Measurements from ENCODE around the gene TMEM135. TPM values are rescaled to one million over a fixed set of nuclear protein-coding genes. Genes with fewer than 3 reads are reported as not detected.

The TMEM135 gene
- total RNA-seq, 4 donors from 2014 or later: 17.2 to 69.6 (median 33.0) TPM

- no peak for DNase-seq
- 12% methylated on average over 9 of the region's 9 CpGs for WGBS, 2 donors
- Histone ChIP-seq H3K4me1 (peaks cover 23 to 25% of the 10 kb centered on the region in 2 donors), H3K27ac (peak overlapping the region; percentile 72 to 98 (median 94)), H3K9me3 (no peaks in the 10 kb centered on the region), H3K27me3 (no peaks in the 10 kb centered on the region), H3K36me3 (peaks cover 4 to 7% of the 10 kb centered on the region in 2 donors), H3K4me3 (replicated peaks in 1 of 3) (peak overlapping the region; percentile 68 to 100 (median 70))
- TF ChIP-seq CTCF (IDR thresholded peaks at IDR 0.05) (no peak), POLR2A (IDR thresholded peaks at IDR 0.05) (no peak)
- intact Hi-C loops (cut with DNase I): loop anchor here (5.0 kb wide), 1 partner anchor 81 kb away; the partner anchor contains the start of gene FZD4
Observed at GRCh38 chr11:87038235-87038977, 672 bp downstream of the TMEM135 start.

GRCh38 chr11:87039371-87039770 lies 1.6 kb downstream of the TMEM135 start:
- TF ChIP-seq POLR2A (IDR thresholded peaks at IDR 0.05) (no peak), CTCF (IDR thresholded peaks at IDR 0.05) (no peak)
- peaks cover 25 to 27% of the 10 kb centered on the region in 2 donors for H3K4me1 ChIP-seq
- H3K27me3 ChIP-seq: no peaks in the 10 kb centered on the region
- intact Hi-C loops (cut with DNase I): loop anchor here (5.0 kb wide), 1 partner anchor 82 kb away; the partner anchor contains the start of gene FZD4
- no peaks in the 10 kb centered on the region for H3K9me3 ChIP-seq
- H3K27ac ChIP-seq: peak overlapping the region in 2 of 3 donors; percentile 94 to 98
- H3K36me3 ChIP-seq: peaks cover 6 to 10% of the 10 kb centered on the region in 2 donors
- 47 to 48% methylated on average over 3 of the region's 3 CpGs for WGBS, 2 donors
- DNase-seq: peak in 1 of 2 donors; percentile 8
- peak overlapping the region in 1 of 3 donors; percentile 70 for H3K4me3 ChIP-seq (replicated peaks in 1 of 3)

- no peak for DNase-seq
- Histone ChIP-seq H3K4me3 (replicated peaks in 1 of 3) (no peak overlapping the region), H3K27me3 (no peaks in the 10 kb centered on the region), H3K36me3 (peaks cover 6 to 10% of the 10 kb centered on the region in 2 donors), H3K4me1 (peaks cover 17 to 20% of the 10 kb centered on the region in 2 donors), H3K9me3 (no peaks in the 10 kb centered on the region), H3K27ac (no peak overlapping the region)
- TF ChIP-seq CTCF (IDR thresholded peaks at IDR 0.05) (no peak), POLR2A (IDR thresholded peaks at IDR 0.05) (no peak)
- intact Hi-C loops (cut with DNase I): no loop called here
- WGBS, 2 donors: 79 to 82% methylated on average over 1 of the region's 1 CpG
Observed at GRCh38 chr11:87043894-87044293, 6.2 kb downstream of the TMEM135 start.

- H3K4me3 ChIP-seq (replicated peaks in 1 of 3): no peak overlapping the region
- H3K9me3 ChIP-seq: no peaks in the 10 kb centered on the region
- intact Hi-C loops (cut with DNase I): no loop called here
- no peaks in the 10 kb centered on the region for H3K27me3 ChIP-seq
- WGBS, 2 donors: 97 to 100% methylated on average over 2 of the region's 2 CpGs
- H3K36me3 ChIP-seq: peaks cover 6 to 10% of the 10 kb centered on the region in 2 donors
- no peak overlapping the region for H3K27ac ChIP-seq
- TF ChIP-seq CTCF (IDR thresholded peaks at IDR 0.05) (no peak), POLR2A (IDR thresholded peaks at IDR 0.05) (no peak)
- no peak for DNase-seq
- peaks cover 0 to 5% of the 10 kb centered on the region in 2 donors for H3K4me1 ChIP-seq
Observed at GRCh38 chr11:87046824-87047223, 9.1 kb downstream of the TMEM135 start.

GRCh38 chr11:87056091-87056490 lies 18.4 kb downstream of the TMEM135 start:
- intact Hi-C loops (cut with DNase I): no loop called here
- Histone ChIP-seq H3K27ac (no peak overlapping the region), H3K4me3 (replicated peaks in 1 of 3) (no peak overlapping the region), H3K27me3 (no peaks in the 10 kb centered on the region), H3K9me3 (no peaks in the 10 kb centered on the region), H3K36me3 (no peaks in the 10 kb centered on the region), H3K4me1 (no peaks in the 10 kb centered on the region)
- no peak for DNase-seq
- TF ChIP-seq CTCF (IDR thresholded peaks at IDR 0.05): no peak
- no peak for TF ChIP-seq POLR2A (IDR thresholded peaks at IDR 0.05)
- WGBS, 2 donors: 92 to 93% methylated on average over 3 of the region's 3 CpGs

Data from thyroid gland (tissue), 4 donors.